SU-DHL-6 (cell line): ENCODE measurements around the gene CDRT15L2.
"Not testable (repeated sequence)": the region's sequence is repeated elsewhere in the genome, so short reads cannot be mapped to it uniquely, and the experiment has no call there.

Experiments
- EZH2phosphoT487 ChIP-seq: fragments of 200-600 bp; sonication (generic), shearing (Covaris generic); conservative IDR thresholded peaks from 2 replicates; pipeline ENCODE4 v1.6.1; 2018; ENCODE audit warnings: mild to moderate bottlenecking, antibody characterized with exemption, low read length, moderate library complexity, mixed read lengths
- TF ChIP-seq, protein P1 (sequence below): fragments of 200-600 bp; sonication (generic); IDR thresholded peaks from one replicate; pipeline ENCODE4 v1.5.1; 2017; ENCODE audit warnings: antibody characterized with exemption, mild to moderate bottlenecking, low read length, moderate library complexity; ENCODE audit not compliant: insufficient read depth, poor library complexity, severe bottlenecking

DNA sequence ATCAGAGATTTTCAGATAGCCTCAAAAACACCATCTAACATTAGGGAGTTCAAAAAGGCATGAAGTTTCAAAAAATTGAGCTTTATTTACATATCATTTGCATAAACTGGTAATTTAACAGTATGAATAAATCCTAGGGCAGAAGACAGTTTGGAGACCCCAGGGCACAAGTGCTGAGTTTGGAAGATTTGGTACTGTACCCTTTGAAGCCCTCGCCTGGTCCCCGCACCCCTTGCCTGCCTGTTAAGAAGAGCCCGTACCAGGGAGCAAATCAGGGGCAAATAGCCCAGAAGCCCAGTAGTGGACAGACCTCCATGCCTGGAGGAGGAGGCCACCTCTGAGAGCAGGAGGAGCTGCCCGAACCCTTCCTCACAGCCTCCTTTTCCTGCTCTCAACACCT is 24.8 kb upstream of the CDRT15L2 start:
- TF ChIP-seq, protein P1, sequence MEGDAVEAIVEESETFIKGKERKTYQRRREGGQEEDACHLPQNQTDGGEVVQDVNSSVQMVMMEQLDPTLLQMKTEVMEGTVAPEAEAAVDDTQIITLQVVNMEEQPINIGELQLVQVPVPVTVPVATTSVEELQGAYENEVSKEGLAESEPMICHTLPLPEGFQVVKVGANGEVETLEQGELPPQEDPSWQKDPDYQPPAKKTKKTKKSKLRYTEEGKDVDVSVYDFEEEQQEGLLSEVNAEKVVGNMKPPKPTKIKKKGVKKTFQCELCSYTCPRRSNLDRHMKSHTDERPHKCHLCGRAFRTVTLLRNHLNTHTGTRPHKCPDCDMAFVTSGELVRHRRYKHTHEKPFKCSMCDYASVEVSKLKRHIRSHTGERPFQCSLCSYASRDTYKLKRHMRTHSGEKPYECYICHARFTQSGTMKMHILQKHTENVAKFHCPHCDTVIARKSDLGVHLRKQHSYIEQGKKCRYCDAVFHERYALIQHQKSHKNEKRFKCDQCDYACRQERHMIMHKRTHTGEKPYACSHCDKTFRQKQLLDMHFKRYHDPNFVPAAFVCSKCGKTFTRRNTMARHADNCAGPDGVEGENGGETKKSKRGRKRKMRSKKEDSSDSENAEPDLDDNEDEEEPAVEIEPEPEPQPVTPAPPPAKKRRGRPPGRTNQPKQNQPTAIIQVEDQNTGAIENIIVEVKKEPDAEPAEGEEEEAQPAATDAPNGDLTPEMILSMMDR, result not testable (repeated sequence)
- TF ChIP-seq EZH2phosphoT487, result not testable (repeated sequence)
